OCI-LY1 (cell line): ENCODE measurements around the gene EXOSC7.

Source experiments
- H2AFZ ChIP-seq: fragments of 200-600 bp; sonication (generic), shearing (Covaris generic); 2 replicates; pipeline ENCODE4 v1.6.0; 2014; ENCODE audit warnings: antibody characterized with exemption, mild to moderate bottlenecking, low read length
- H3F3A ChIP-seq: fragments of 200-600 bp; sonication (generic), shearing (Covaris generic); 2 replicates; pipeline ENCODE4 v1.6.0; 2014; ENCODE audit warnings: mild to moderate bottlenecking, antibody characterized with exemption, low read length, moderate library complexity; ENCODE audit not compliant: insufficient read depth
- H3K27ac ChIP-seq: fragments of 200-600 bp; sonication (generic); 2 replicates; pipeline ENCODE4 v1.5.1; 2014; ENCODE audit warnings: low read length, mixed run types, mild to moderate bottlenecking, low read depth; ENCODE audit not compliant: poor library complexity, severe bottlenecking
- H3K27me3 ChIP-seq: fragments of 200-600 bp; sonication (generic); 2 replicates; pipeline ENCODE4 v1.6.0; 2014; ENCODE audit warnings: antibody characterized with exemption, mild to moderate bottlenecking, low read length, moderate library complexity; ENCODE audit not compliant: insufficient read depth
- H3K36me3 ChIP-seq: fragments of 200-600 bp; sonication (generic); 2 replicates; pipeline ENCODE4 v1.6.1; 2014; ENCODE audit warnings: mild to moderate bottlenecking, antibody characterized with exemption, low read length, moderate library complexity, mixed read lengths; ENCODE audit not compliant: insufficient read depth
- H3K4me1 ChIP-seq: fragments of 200-600 bp; sonication (generic); 2 replicates; pipeline ENCODE4 v1.5.1; 2014; ENCODE audit warnings: mild to moderate bottlenecking, low read length, moderate library complexity; ENCODE audit not compliant: insufficient read depth, severe bottlenecking
- H3K4me2 ChIP-seq: fragments of 200-600 bp; sonication (generic), shearing (Covaris generic); 2 replicates; pipeline ENCODE4 v1.6.1; 2014; ENCODE audit warnings: low read length
- H3K4me3 ChIP-seq: fragments of 200-600 bp; sonication (generic); 2 replicates; pipeline ENCODE4 v1.5.1; 2014; ENCODE audit warnings: low read length, low read depth, mild to moderate bottlenecking, mixed read lengths; ENCODE audit not compliant: poor library complexity, severe bottlenecking
- H3K79me2 ChIP-seq: fragments of 200-600 bp; shearing (Covaris generic); 2 replicates; pipeline ENCODE4 v1.6.1; 2016; ENCODE audit warnings: mixed run types, low read length, mixed read lengths; ENCODE audit not compliant: insufficient read depth
- H3K9ac ChIP-seq: fragments of 200-600 bp; sonication (generic), shearing (Covaris generic); 2 replicates; pipeline ENCODE4 v1.6.1; 2014; ENCODE audit warnings: mild to moderate bottlenecking, low read length, mixed read lengths
- H3K9me2 ChIP-seq: fragments of 200-600 bp; sonication (generic), shearing (Covaris generic); 2 replicates; pipeline ENCODE4 v1.6.1; 2014; ENCODE audit warnings: low read depth, mild to moderate bottlenecking, low read length, mixed read lengths
- H3K9me3 ChIP-seq: fragments of 200-600 bp; shearing (Covaris generic); 2 replicates; pipeline ENCODE4 v1.6.1; 2014; ENCODE audit warnings: low read length, mixed read lengths
- H4K20me1 ChIP-seq: fragments of 200-600 bp; sonication (generic), shearing (Covaris generic); 2 replicates; pipeline ENCODE4 v1.6.0; 2016; ENCODE audit warnings: mild to moderate bottlenecking, low read length; ENCODE audit not compliant: insufficient read depth
- EZH2 ChIP-seq: fragments of 200-600 bp; sonication (generic), shearing (Covaris generic); IDR thresholded peaks from 2 replicates; pipeline ENCODE4 v1.8.0; 2017; ENCODE audit warnings: borderline replicate concordance, mixed run types, mild to moderate bottlenecking, antibody characterized with exemption, low read length, moderate library complexity, mixed read lengths
- TF ChIP-seq, protein P1 (sequence below): fragments of 200-600 bp; sonication (generic), shearing (Covaris generic); IDR thresholded peaks from 2 replicates; pipeline ENCODE4 v1.5.1; 2017; ENCODE audit warnings: mild to moderate bottlenecking, antibody characterized with exemption, low read length, moderate library complexity, mixed read lengths

Gene EXOSC7

DNA sequence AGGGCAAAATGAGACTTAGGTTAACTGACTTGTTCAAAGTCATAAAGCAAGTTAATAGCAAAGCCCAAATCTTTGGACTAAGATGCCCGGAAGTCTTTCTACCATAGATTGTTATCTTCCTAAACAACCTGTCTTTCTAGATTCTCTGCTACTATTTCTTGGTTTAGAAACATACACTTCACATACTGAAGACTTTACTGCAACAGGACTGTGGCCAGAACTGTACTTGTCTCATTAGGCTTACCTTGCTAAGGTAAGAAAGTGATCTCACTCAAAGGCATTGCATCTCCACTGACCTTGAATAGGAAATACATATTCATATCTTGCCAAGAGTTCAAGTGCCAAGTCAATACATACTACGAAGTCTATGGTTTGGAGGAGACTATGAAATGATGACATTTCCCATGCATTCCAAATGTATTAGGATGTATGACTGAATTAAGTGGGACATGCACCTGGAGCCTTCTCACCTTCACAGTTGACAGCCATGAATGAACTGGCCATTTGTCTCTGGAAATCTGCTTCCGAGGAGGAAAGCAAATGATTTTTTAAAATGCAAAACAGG, 5.0 kb upstream of the EXOSC7 start:
- Histone ChIP-seq H3K9ac (no peak overlapping the region), H3K27ac (no peak overlapping the region)
- TF ChIP-seq EZH2 = no peak
- TF ChIP-seq, protein P1, sequence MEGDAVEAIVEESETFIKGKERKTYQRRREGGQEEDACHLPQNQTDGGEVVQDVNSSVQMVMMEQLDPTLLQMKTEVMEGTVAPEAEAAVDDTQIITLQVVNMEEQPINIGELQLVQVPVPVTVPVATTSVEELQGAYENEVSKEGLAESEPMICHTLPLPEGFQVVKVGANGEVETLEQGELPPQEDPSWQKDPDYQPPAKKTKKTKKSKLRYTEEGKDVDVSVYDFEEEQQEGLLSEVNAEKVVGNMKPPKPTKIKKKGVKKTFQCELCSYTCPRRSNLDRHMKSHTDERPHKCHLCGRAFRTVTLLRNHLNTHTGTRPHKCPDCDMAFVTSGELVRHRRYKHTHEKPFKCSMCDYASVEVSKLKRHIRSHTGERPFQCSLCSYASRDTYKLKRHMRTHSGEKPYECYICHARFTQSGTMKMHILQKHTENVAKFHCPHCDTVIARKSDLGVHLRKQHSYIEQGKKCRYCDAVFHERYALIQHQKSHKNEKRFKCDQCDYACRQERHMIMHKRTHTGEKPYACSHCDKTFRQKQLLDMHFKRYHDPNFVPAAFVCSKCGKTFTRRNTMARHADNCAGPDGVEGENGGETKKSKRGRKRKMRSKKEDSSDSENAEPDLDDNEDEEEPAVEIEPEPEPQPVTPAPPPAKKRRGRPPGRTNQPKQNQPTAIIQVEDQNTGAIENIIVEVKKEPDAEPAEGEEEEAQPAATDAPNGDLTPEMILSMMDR = no peak

DNA sequence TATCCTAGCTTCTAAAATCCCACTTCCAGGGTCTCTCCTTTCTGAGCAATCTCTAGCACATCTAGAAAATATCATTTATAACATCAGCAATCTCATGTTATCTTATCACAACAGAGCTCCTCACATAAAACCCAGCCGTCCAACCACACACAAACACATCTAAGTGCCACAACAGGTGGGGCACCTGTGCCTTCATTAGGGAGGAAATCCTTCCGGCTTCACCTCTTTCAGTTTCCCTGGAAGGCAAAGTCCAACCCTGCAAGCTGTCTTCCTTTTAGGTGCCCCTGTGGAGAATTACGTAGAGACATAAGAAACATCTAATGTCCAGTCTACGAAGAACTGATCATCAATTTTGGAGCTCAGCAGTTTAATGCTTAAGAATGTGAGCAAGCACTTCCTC, 1.6 kb upstream of the EXOSC7 start:
- peaks cover 51% of the 10 kb centered on the region for H3K4me1 ChIP-seq
- no peaks in the 10 kb centered on the region for H3K9me3 ChIP-seq
- H2AFZ ChIP-seq = no peak overlapping the region
- no peaks in the 10 kb centered on the region for H3F3A ChIP-seq
- no peaks in the 10 kb centered on the region for H3K9me2 ChIP-seq
- no peaks in the 10 kb centered on the region for H4K20me1 ChIP-seq
- TF ChIP-seq, protein P1 = no peak
- TF ChIP-seq EZH2 = no peak
- H3K36me3 ChIP-seq = peaks cover 8% of the 10 kb centered on the region; the same call in 1 of the 2 replicates
- no peak overlapping the region for H3K27ac ChIP-seq
- H3K4me2 ChIP-seq = peak overlapping the region; percentile 100
- peaks cover 51% of the 10 kb centered on the region for H3K79me2 ChIP-seq
- peak overlapping the region; percentile 94 for H3K9ac ChIP-seq
- no peaks in the 10 kb centered on the region for H3K27me3 ChIP-seq
- peak overlapping the region; percentile 95 for H3K4me3 ChIP-seq

More for the DNA sequence above, 5.0 kb upstream of the EXOSC7 start:
- Histone ChIP-seq H3K9me2 (no peaks in the 10 kb centered on the region), H3K79me2 (peaks cover 22% of the 10 kb centered on the region), H3K36me3 (peaks cover 4% of the 10 kb centered on the region; the same call in 1 of the 2 replicates), H3K4me2 (no peak overlapping the region), H3K27me3 (no peaks in the 10 kb centered on the region), H3K9me3 (no peaks in the 10 kb centered on the region), H3F3A (no peaks in the 10 kb centered on the region), H2AFZ (no peak overlapping the region), H3K4me3 (no peak overlapping the region), H3K4me1 (peaks cover 51% of the 10 kb centered on the region), H4K20me1 (no peaks in the 10 kb centered on the region)

DNA sequence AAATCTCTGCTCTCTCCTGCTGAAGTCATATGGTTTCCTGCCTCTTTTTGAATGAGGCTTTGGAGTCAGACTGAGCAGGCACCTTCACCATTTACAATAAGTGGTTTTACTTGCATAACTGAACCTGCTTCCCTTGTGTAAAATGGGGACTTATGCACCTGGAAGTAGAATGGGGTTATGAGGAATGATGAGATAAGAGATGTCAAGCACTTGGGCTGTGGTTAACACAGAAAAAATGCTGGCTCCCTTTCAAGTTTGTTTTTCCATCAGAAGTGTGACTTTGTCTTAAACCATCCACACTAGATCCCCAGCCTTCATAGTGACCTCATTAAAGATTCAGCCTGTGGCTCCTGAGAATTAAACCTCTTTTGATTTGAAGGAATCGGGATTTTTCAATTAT, 5.2 kb downstream of the EXOSC7 start:
- Histone ChIP-seq H3K9ac (no peak overlapping the region), H3F3A (no peaks in the 10 kb centered on the region), H3K79me2 (peaks cover 76% of the 10 kb centered on the region), H4K20me1 (no peaks in the 10 kb centered on the region), H3K9me3 (no peaks in the 10 kb centered on the region), H3K27me3 (no peaks in the 10 kb centered on the region), H3K4me2 (no peak overlapping the region), H3K27ac (no peak overlapping the region), H3K36me3 (peaks cover 22% of the 10 kb centered on the region), H2AFZ (no peak overlapping the region), H3K4me1 (peaks cover 36% of the 10 kb centered on the region), H3K4me3 (no peak overlapping the region), H3K9me2 (no peaks in the 10 kb centered on the region)
- no peak for TF ChIP-seq EZH2
- TF ChIP-seq, protein P1 = no peak
